HG03457 (cell line): Measurements from ENCODE around the gene SKOR1.

Experiments used
- ATAC-seq: cut with Tn5 transposase; IDR thresholded peaks from one replicate; pipeline ENCODE4 v1.9.1; 2021; ENCODE audit warnings: moderate number of reproducible peaks; ENCODE audit not compliant: unreplicated experiment

The SKOR1 gene

DNA sequence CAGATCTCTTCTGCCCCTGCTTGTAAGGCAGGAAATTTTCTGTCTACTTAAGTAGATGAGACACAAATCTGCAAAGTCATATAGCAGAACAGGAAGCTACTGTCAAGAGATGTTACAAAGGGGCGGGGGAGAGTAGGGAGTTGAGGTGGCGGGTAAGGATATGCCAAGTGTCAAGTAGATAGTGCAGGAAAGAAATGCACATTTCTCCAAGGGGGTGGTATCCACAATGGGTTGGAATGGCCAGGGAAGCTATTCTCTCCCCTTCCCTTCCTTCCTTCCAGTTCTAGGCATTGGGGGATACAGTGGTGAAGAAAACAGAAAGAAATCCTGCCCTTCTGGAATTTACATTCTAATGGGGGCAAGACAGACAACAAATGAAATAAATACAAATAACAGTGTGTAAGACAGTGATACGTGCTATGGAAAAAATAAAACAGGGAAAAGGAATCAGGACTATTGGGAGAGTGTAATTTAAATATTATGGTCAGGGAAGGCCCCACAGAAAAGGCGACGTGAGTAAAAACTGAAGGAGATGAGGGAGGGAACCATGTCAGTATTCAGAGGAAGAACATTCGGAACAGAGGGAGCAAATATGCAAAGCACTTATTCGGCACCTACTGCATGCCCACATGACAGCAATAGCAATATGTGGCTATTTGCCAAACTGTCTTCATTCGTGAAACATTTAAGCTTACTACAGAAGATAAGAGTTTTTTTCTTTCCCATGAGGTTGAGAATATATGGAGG lies 57.4 kb downstream of the SKOR1 start:
- ATAC-seq, result no peak

GRCh38 chr15:67883234-67883773 lies 58.0 kb downstream of the SKOR1 start:
- ATAC-seq, result no peak

GRCh38 chr15:67884009-67884408 lies 58.7 kb downstream of the SKOR1 start:
- ATAC-seq, result no peak
